Measurements from ENCODE around the gene FBXO27. TPM values are rescaled to one million over a fixed set of nuclear protein-coding genes. Genes with fewer than 3 reads are reported as not detected.

The FBXO27 gene
- total and polyA plus RNA-seq, 4 donors = 6.4 to 39.1 (median 20.7) TPM

DNA sequence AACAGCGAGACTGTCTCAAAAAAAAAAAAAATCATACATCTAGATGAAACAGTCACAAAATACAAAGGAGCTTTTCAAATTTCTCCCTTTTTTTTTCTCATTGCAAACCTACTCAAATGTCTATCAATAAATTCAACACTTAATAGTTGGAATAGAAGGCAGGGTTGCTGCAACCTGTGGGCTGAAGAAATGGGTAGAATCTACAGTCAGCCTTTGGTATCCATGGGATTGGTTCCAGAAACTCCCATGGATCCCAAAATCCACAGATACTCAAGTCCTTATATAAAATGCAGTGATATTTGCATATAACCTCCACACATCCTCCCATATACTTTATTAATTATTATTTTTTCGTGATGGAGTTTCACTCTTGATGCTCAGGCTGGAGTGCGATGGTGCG is 14.7 kb downstream of the FBXO27 start:
- Histone ChIP-seq H3K9me3 (ENCODE audit: control insufficient read depth, insufficient read depth, low read length) (no peaks in the 10 kb centered on the region), H3K4me3 (ENCODE audit: low read depth, low read length) (no peak overlapping the region), H3K27me3 (ENCODE audit: control insufficient read depth, insufficient read depth, low read length) (no peaks in the 10 kb centered on the region), H3K27ac (ENCODE audit: low read depth, low read length) (no peak overlapping the region), H3K36me3 (ENCODE audit: control insufficient read depth, insufficient read depth, low read length) (peaks cover 22% of the 10 kb centered on the region), H3K4me1 (ENCODE audit: control insufficient read depth, insufficient read depth, low read length) (no peaks in the 10 kb centered on the region)
- WGBS (ENCODE audit: insufficient coverage) = 90% methylated on average over 2 of the region's 4 CpGs
- DNase-seq (ENCODE audit: low read depth in 4 of 6, low spot score in 6 of 6) = no peak

- Histone ChIP-seq H3K27me3 (ENCODE audit: control insufficient read depth, insufficient read depth, low read length) (no peaks in the 10 kb centered on the region), H3K36me3 (ENCODE audit: control insufficient read depth, insufficient read depth, low read length) (peaks cover 25% of the 10 kb centered on the region), H3K4me3 (ENCODE audit: low read depth, low read length) (no peak overlapping the region), H3K27ac (ENCODE audit: low read depth, low read length) (no peak overlapping the region), H3K4me1 (ENCODE audit: control insufficient read depth, insufficient read depth, low read length) (no peaks in the 10 kb centered on the region), H3K9me3 (ENCODE audit: control insufficient read depth, insufficient read depth, low read length) (no peaks in the 10 kb centered on the region)
- WGBS (ENCODE audit: insufficient coverage) = 85% methylated on average over 5 of the region's 6 CpGs
- DNase-seq (ENCODE audit: low read depth in 4 of 6, low spot score in 6 of 6) = no peak
These were observed 15.3 kb downstream of the FBXO27 start for GRCh38 chr19:39017026-39017425.

DNA sequence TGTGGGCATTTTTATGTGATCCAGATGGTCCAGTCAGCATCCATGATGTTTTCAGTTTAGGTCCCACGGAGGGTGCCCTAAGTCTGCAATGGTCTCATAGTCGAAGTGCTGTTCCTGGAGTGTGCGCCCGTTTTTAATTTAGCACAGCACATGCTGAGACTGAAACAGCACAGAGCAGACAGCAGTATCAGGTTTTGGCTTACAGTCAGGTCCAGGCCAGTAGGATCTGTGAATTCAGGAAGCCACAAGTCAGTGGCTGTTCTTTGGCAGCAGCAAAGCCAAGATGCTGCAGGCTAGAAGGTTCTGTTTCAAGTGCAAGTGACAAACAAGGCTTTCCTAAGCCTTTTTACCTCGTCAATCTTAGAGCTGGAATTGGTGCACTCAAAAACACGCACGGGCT is 18.3 kb downstream of the FBXO27 start:
- Histone ChIP-seq H3K27me3 (ENCODE audit: control insufficient read depth, insufficient read depth, low read length) (no peaks in the 10 kb centered on the region), H3K27ac (ENCODE audit: low read depth, low read length) (no peak overlapping the region), H3K4me1 (ENCODE audit: control insufficient read depth, insufficient read depth, low read length) (no peaks in the 10 kb centered on the region), H3K36me3 (ENCODE audit: control insufficient read depth, insufficient read depth, low read length) (peaks cover 28% of the 10 kb centered on the region), H3K4me3 (ENCODE audit: low read depth, low read length) (no peak overlapping the region), H3K9me3 (ENCODE audit: control insufficient read depth, insufficient read depth, low read length) (no peaks in the 10 kb centered on the region)
- WGBS (ENCODE audit: insufficient coverage) = 93% methylated on average over 7 of the region's 7 CpGs
- no peak for DNase-seq (ENCODE audit: low read depth in 4 of 6, low spot score in 6 of 6)

DNA sequence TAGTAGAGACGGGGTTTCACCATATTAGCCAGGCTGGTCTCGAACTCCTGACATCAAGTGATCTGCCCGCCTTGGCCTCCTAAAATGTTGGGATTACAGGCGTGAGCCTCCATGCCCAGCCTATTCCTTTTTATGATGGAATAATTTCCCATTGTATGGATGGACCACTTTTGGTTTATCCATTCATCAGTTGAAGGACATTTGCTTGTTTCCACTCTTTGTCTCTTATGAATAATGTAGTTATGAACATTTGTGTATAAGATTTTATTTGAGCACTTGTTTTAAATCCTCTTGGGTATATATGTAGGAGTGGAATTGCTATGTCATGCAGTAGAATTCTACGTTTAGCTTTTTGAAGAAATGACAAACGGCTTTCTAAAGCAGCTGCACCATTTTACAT is 23.3 kb downstream of the FBXO27 start:
- 90% methylated on average over 2 of the region's 6 CpGs for WGBS (ENCODE audit: insufficient coverage)
- Histone ChIP-seq H3K9me3 (ENCODE audit: control insufficient read depth, insufficient read depth, low read length) (no peaks in the 10 kb centered on the region), H3K27me3 (ENCODE audit: control insufficient read depth, insufficient read depth, low read length) (no peaks in the 10 kb centered on the region), H3K4me3 (ENCODE audit: low read depth, low read length) (no peak overlapping the region), H3K27ac (ENCODE audit: low read depth, low read length) (no peak overlapping the region), H3K4me1 (ENCODE audit: control insufficient read depth, insufficient read depth, low read length) (no peaks in the 10 kb centered on the region), H3K36me3 (ENCODE audit: control insufficient read depth, insufficient read depth, low read length) (peaks cover 19% of the 10 kb centered on the region)
- no peak for DNase-seq (ENCODE audit: low read depth in 4 of 6, low spot score in 6 of 6)

- 100% methylated on average over 1 of the region's 6 CpGs for WGBS (ENCODE audit: insufficient coverage)
- H3K9me3 ChIP-seq (ENCODE audit: control insufficient read depth, insufficient read depth, low read length) = no peaks in the 10 kb centered on the region
- H3K27me3 ChIP-seq (ENCODE audit: control insufficient read depth, insufficient read depth, low read length) = no peaks in the 10 kb centered on the region
- H3K4me3 ChIP-seq (ENCODE audit: low read depth, low read length) = no peak overlapping the region
- peaks cover 14% of the 10 kb centered on the region for H3K36me3 ChIP-seq (ENCODE audit: control insufficient read depth, insufficient read depth, low read length)
- DNase-seq (ENCODE audit: low read depth in 4 of 6, low spot score in 6 of 6) = no peak
- no peaks in the 10 kb centered on the region for H3K4me1 ChIP-seq (ENCODE audit: control insufficient read depth, insufficient read depth, low read length)
- no peak overlapping the region for H3K27ac ChIP-seq (ENCODE audit: low read depth, low read length)
These were observed 24.2 kb downstream of the FBXO27 start for GRCh38 chr19:39008137-39008536.

GRCh38 chr19:39007096-39007495 is 25.3 kb downstream of the FBXO27 start:
- no peak for DNase-seq (ENCODE audit: low read depth in 4 of 6, low spot score in 6 of 6)
- H3K27ac ChIP-seq (ENCODE audit: low read depth, low read length) = no peak overlapping the region

DNA sequence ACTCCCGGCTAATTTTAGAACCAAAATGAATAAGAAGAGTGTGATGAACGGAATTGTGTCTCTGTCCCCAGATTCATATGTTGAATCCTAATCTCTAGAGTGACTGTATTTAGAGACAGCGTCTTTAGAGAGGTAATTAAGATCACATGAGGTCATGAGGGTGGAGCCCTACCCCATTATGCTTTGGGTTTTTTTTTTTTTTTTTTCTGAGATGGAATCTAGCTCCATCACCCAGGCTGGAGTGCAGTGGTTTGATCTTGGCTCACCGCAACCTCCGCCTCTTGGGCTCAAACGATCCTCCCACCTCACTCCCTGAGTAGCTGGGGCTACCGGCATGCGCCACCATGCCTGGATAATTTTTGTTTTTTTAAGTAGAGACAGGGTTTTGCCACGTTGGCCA is 27.9 kb downstream of the FBXO27 start:
- H3K36me3 ChIP-seq (ENCODE audit: control insufficient read depth, insufficient read depth, low read length) = no peaks in the 10 kb centered on the region
- WGBS (ENCODE audit: insufficient coverage) = 0% methylated on average over 1 of the region's 9 CpGs

More at GRCh38 chr19:39007096-39007495, 25.3 kb downstream of the FBXO27 start:
- Histone ChIP-seq H3K27me3 (ENCODE audit: control insufficient read depth, insufficient read depth, low read length) (no peaks in the 10 kb centered on the region), H3K4me3 (ENCODE audit: low read depth, low read length) (no peak overlapping the region), H3K9me3 (ENCODE audit: control insufficient read depth, insufficient read depth, low read length) (no peaks in the 10 kb centered on the region), H3K36me3 (ENCODE audit: control insufficient read depth, insufficient read depth, low read length) (peaks cover 4% of the 10 kb centered on the region), H3K4me1 (ENCODE audit: control insufficient read depth, insufficient read depth, low read length) (no peaks in the 10 kb centered on the region)
- 51% methylated on average over 3 of the region's 3 CpGs for WGBS (ENCODE audit: insufficient coverage)

DNA sequence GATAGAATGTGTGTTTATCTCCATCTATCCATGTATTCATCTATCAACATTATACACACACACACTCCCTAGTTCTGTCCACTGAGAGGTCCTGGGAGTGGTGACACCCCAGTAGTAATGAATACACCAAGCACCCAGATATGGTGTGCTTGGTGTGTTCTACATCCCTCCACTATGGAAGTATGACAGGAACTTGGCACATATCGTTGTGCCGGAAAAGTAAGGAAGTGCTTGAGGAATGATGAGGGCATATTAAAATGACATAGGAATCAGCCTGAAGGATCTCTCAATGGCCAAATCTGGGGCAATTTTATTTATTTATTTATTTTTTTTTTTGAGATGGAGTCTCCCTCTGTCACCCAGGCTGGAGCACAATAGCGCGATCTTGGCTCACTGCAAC is 28.6 kb downstream of the FBXO27 start:
- no peak for DNase-seq (ENCODE audit: low read depth in 4 of 6, low spot score in 6 of 6)
- Histone ChIP-seq H3K9me3 (ENCODE audit: control insufficient read depth, insufficient read depth, low read length) (no peaks in the 10 kb centered on the region), H3K27me3 (ENCODE audit: control insufficient read depth, insufficient read depth, low read length) (no peaks in the 10 kb centered on the region), H3K4me3 (ENCODE audit: low read depth, low read length) (no peak overlapping the region), H3K4me1 (ENCODE audit: control insufficient read depth, insufficient read depth, low read length) (no peaks in the 10 kb centered on the region), H3K27ac (ENCODE audit: low read depth, low read length) (no peak overlapping the region), H3K36me3 (ENCODE audit: control insufficient read depth, insufficient read depth, low read length) (no peaks in the 10 kb centered on the region)
- no CpG with 5 or more reads among the region's 4 CpGs for WGBS (ENCODE audit: insufficient coverage)

More for the DNA sequence above, 27.9 kb downstream of the FBXO27 start:
- Histone ChIP-seq H3K9me3 (ENCODE audit: control insufficient read depth, insufficient read depth, low read length) (no peaks in the 10 kb centered on the region), H3K4me3 (ENCODE audit: low read depth, low read length) (no peak overlapping the region), H3K27me3 (ENCODE audit: control insufficient read depth, insufficient read depth, low read length) (no peaks in the 10 kb centered on the region), H3K4me1 (ENCODE audit: control insufficient read depth, insufficient read depth, low read length) (no peaks in the 10 kb centered on the region), H3K27ac (ENCODE audit: low read depth, low read length) (no peak overlapping the region)
- no peak for DNase-seq (ENCODE audit: low read depth in 4 of 6, low spot score in 6 of 6)

DNA sequence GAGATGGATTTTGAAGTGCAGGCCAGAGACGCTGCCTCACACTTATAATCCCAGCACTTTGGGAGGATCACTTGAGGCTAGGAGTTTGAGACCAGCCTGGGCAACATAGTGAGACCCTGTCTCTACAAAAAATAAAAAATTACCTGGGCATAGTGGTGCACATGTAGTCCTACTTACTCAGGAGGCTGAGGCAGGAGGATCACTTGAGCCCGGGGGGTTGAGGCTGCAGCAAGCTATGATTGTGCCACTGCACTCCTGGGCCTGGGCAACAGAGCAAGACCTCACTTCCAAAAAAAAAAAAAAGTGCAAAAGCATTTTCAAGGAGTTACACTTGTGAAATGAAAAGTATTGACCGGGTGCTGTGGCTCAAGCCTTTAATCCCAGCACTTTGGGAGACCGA is 29.2 kb downstream of the FBXO27 start:
- 90% methylated on average over 2 of the region's 4 CpGs for WGBS (ENCODE audit: insufficient coverage)
- no peak for DNase-seq (ENCODE audit: low read depth in 4 of 6, low spot score in 6 of 6)

GRCh38 chr19:39001041-39001440 is 31.3 kb downstream of the FBXO27 start:
- DNase-seq (ENCODE audit: low read depth in 4 of 6, low spot score in 6 of 6) = no peak
- Histone ChIP-seq H3K4me3 (ENCODE audit: low read depth, low read length) (no peak overlapping the region), H3K9me3 (ENCODE audit: control insufficient read depth, insufficient read depth, low read length) (no peaks in the 10 kb centered on the region), H3K27me3 (ENCODE audit: control insufficient read depth, insufficient read depth, low read length) (no peaks in the 10 kb centered on the region), H3K36me3 (ENCODE audit: control insufficient read depth, insufficient read depth, low read length) (no peaks in the 10 kb centered on the region), H3K4me1 (ENCODE audit: control insufficient read depth, insufficient read depth, low read length) (no peaks in the 10 kb centered on the region), H3K27ac (ENCODE audit: low read depth, low read length) (no peak overlapping the region)
- WGBS (ENCODE audit: insufficient coverage) = 54% methylated on average over 5 of the region's 7 CpGs

More for the DNA sequence above, 29.2 kb downstream of the FBXO27 start:
- no peak overlapping the region for H3K27ac ChIP-seq (ENCODE audit: low read depth, low read length)
- H3K4me3 ChIP-seq (ENCODE audit: low read depth, low read length) = no peak overlapping the region
- no peaks in the 10 kb centered on the region for H3K9me3 ChIP-seq (ENCODE audit: control insufficient read depth, insufficient read depth, low read length)
- no peaks in the 10 kb centered on the region for H3K27me3 ChIP-seq (ENCODE audit: control insufficient read depth, insufficient read depth, low read length)
- no peaks in the 10 kb centered on the region for H3K4me1 ChIP-seq (ENCODE audit: control insufficient read depth, insufficient read depth, low read length)
- H3K36me3 ChIP-seq (ENCODE audit: control insufficient read depth, insufficient read depth, low read length) = no peaks in the 10 kb centered on the region
